ENCODE results near the gene CEP350.

CEP350 gene, protein sequence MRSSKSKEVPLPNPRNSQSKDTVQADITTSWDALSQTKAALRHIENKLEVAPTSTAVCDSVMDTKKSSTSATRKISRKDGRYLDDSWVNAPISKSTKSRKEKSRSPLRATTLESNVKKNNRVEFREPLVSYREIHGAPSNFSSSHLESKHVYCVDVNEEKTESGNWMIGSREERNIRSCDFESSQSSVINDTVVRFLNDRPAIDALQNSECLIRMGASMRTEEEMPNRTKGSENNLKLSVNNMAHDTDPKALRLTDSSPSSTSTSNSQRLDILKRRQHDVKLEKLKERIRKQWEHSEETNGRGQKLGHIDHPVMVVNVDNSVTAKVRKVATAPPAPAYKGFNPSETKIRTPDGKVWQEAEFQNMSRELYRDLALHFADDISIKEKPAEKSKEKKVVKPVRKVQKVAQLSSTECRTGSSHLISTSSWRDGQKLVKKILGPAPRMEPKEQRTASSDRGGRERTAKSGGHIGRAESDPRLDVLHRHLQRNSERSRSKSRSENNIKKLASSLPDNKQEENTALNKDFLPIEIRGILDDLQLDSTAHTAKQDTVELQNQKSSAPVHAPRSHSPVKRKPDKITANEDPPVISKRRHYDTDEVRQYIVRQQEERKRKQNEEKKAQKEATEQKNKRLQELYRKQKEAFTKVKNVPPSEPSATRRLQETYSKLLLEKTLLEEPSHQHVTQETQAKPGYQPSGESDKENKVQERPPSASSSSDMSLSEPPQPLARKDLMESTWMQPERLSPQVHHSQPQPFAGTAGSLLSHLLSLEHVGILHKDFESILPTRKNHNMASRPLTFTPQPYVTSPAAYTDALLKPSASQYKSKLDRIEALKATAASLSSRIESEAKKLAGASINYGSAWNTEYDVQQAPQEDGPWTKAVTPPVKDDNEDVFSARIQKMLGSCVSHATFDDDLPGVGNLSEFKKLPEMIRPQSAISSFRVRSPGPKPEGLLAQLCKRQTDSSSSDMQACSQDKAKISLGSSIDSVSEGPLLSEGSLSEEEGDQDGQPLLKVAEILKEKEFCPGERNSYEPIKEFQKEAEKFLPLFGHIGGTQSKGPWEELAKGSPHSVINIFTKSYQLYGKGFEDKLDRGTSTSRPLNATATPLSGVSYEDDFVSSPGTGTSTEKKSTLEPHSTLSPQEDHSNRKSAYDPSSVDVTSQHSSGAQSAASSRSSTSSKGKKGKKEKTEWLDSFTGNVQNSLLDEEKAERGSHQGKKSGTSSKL (N-terminal part only)

DNA sequence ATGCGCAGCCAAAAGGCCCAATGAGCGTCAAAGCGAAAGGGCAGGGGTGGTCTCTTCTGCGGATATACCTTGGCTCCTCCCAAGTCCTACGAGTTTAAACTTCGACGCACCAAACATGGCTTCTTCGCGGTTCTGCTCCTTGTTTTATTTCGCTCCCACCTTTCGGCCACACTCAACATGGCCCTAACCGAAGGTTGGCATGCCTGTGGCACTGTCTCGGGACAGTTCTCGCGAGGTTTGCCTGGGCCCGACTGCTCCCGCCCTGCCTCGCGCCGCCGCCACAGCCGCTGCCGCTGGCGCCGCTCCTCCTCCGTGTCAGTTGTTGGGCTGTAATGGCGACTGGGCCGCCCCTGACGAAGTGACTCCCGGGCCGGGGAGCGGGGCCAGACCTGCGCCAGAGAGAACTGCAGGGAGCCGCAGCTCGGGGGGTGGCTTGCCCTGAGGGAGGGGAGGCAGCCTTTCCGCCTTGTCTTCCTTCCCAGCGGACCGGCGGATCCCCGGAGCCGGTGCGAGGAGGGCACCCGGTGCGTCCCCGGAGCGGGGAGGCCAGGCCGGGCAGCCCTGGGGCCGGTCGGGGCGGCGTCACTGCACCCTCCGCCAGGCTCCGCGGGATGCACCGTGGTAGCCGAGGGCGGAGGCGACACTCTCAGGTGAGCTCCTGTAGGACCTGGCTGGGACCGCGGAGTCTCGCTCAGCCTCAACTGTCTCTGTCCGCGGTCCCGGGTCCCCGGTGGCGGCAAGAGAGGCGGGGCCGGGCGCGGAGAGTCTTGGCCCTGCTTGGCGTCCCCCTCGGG is at the start of gene CEP350:
Gene CEP350, plus strand, starts transcription at position 318 of the 794 bp plus-strand sequence. CDS start 31,372 bp downstream, outside the sequence.
- peak within 1 kb of the TSS; percentile 92 to 95 (median 92) for H3K27ac Mint-ChIP-seq
- H3K9me3 Mint-ChIP-seq: no peaks in the 10 kb centered on the region
- H3K4me3 Mint-ChIP-seq: peak within 1 kb of the TSS; percentile 88 to 99 (median 98)
- H3K36me3 Mint-ChIP-seq (ENCODE audit: low read depth): no peaks in the 10 kb centered on the region
- H3K27me3 Mint-ChIP-seq (ENCODE audit: low read depth): no peaks in the 10 kb centered on the region
- TF ChIP-seq, protein P1, sequence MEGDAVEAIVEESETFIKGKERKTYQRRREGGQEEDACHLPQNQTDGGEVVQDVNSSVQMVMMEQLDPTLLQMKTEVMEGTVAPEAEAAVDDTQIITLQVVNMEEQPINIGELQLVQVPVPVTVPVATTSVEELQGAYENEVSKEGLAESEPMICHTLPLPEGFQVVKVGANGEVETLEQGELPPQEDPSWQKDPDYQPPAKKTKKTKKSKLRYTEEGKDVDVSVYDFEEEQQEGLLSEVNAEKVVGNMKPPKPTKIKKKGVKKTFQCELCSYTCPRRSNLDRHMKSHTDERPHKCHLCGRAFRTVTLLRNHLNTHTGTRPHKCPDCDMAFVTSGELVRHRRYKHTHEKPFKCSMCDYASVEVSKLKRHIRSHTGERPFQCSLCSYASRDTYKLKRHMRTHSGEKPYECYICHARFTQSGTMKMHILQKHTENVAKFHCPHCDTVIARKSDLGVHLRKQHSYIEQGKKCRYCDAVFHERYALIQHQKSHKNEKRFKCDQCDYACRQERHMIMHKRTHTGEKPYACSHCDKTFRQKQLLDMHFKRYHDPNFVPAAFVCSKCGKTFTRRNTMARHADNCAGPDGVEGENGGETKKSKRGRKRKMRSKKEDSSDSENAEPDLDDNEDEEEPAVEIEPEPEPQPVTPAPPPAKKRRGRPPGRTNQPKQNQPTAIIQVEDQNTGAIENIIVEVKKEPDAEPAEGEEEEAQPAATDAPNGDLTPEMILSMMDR (IDR thresholded peaks at IDR 0.05; ENCODE audit: unreplicated experiment in 3 of 3): no peak
- peaks cover 24% of the 10 kb centered on the region for H3K4me1 Mint-ChIP-seq

DNA sequence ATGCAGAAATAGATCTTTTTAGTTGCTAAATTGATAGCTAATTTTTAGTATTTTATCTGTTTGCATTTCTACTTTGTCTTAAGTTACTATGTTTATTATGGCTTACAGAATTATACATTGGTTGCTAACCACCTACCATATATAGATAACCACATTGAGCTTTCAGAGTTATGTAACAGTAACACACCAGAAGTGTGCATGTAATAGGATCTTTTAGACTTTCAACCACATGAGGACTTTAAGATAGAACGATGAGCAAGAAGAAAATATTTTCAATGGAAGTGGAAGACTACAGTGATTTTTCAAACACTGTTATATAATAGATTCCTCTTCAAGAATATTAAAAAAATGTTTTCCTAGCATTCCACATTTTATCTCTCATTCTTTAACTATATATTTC is 43.7 kb upstream of the CEP350 start:
- Mint-ChIP-seq H3K9me3 (no peaks in the 10 kb centered on the region), H3K36me3 (ENCODE audit: low read depth) (peaks cover 43% of the 10 kb centered on the region), H3K27me3 (ENCODE audit: low read depth) (no peaks in the 10 kb centered on the region), H3K4me1 (no peaks in the 10 kb centered on the region), H3K27ac (no peak overlapping the region), H3K4me3 (no peak overlapping the region)
- TF ChIP-seq, protein P1 (IDR thresholded peaks at IDR 0.05; ENCODE audit: unreplicated experiment in 3 of 3): no peak

DNA sequence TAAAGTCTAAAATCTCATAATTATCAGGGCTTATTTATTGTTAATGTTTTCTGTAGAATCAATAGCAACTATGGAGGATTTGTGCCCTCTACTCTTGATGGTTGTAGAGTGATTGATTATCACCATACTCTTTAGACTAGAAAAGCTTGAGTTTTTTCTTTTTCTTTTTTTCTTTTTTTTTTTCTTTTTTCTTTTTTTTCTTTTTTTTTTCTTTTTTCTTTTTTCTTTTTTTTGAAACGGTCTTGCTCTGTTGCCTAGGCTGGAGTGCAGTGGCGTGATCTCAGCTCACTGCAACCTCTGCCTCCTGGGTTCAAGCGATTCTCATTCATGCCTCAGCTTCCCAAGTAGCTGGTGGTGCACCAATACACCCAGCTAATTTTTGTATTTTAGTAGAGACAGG is 42.8 kb upstream of the CEP350 start:
- Mint-ChIP-seq H3K27me3 (ENCODE audit: low read depth) (no peaks in the 10 kb centered on the region), H3K27ac (no peak overlapping the region), H3K4me1 (no peaks in the 10 kb centered on the region), H3K4me3 (no peak overlapping the region), H3K36me3 (ENCODE audit: low read depth) (peaks cover 40% of the 10 kb centered on the region), H3K9me3 (no peaks in the 10 kb centered on the region)
- TF ChIP-seq, protein P1 (IDR thresholded peaks at IDR 0.05; ENCODE audit: unreplicated experiment in 3 of 3): no peak

DNA sequence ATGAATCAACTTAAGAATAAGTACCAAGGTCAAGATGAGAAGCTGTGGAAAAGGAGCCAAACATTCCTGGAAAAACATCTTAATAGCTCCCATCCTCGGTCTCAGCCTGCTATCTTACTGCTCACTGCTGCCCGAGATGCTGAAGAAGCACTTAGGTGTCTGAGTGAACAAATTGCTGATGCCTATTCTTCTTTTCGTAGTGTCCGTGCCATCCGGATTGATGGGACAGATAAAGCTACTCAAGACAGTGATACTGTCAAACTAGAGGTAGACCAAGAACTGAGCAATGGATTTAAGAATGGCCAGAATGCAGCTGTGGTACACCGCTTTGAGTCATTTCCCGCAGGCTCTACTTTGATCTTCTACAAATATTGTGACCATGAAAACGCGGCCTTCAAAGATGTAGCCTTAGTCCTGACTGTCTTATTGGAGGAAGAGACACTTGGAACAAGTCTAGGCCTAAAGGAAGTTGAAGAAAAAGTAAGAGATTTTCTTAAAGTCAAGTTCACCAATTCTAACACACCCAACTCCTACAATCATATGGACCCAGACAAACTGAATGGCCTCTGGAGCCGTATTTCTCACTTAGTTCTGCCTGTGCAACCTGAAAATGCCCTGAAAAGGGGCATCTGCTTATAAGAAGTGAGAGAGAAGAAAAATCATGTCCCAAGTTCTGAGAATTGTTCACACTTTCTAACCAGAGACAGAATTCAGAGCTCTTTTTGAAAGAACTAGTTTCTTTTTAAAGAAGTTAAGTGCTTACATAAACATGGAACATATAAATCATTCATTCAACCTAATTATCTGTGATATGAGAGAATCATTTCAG is 36.8 kb upstream of the CEP350 start:
- peaks cover 8% of the 10 kb centered on the region for H3K4me1 Mint-ChIP-seq
- no peaks in the 10 kb centered on the region for H3K9me3 Mint-ChIP-seq
- H3K4me3 Mint-ChIP-seq: no peak overlapping the region
- no peak overlapping the region for H3K27ac Mint-ChIP-seq
- TF ChIP-seq, protein P1 (IDR thresholded peaks at IDR 0.05; ENCODE audit: unreplicated experiment in 3 of 3): no peak
- no peaks in the 10 kb centered on the region for H3K27me3 Mint-ChIP-seq (ENCODE audit: low read depth)
- peaks cover 37% of the 10 kb centered on the region for H3K36me3 Mint-ChIP-seq (ENCODE audit: low read depth)
